Measurements from ENCODE around the gene AIG1.

DNA sequence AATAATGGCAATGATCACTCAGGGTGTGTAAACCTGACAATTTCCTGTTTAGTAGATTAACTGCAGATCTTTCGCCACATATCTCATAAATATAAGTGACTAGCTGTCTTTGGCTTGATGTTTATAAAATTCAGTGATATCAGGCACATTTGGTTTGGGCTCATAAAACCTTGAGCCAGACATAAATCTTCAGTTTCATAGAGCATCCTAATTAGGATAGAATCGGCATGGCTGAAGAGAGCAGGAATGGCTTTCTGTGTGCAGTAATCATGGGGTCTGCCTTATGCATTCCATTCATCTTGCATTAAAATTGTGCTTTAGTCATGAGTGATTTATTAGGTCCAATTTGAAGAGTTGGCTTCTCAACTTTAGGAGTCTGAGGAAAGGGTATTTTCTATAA is 27.2 kb downstream of the AIG1 start:
- TF ChIP-seq, protein P1, sequence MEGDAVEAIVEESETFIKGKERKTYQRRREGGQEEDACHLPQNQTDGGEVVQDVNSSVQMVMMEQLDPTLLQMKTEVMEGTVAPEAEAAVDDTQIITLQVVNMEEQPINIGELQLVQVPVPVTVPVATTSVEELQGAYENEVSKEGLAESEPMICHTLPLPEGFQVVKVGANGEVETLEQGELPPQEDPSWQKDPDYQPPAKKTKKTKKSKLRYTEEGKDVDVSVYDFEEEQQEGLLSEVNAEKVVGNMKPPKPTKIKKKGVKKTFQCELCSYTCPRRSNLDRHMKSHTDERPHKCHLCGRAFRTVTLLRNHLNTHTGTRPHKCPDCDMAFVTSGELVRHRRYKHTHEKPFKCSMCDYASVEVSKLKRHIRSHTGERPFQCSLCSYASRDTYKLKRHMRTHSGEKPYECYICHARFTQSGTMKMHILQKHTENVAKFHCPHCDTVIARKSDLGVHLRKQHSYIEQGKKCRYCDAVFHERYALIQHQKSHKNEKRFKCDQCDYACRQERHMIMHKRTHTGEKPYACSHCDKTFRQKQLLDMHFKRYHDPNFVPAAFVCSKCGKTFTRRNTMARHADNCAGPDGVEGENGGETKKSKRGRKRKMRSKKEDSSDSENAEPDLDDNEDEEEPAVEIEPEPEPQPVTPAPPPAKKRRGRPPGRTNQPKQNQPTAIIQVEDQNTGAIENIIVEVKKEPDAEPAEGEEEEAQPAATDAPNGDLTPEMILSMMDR (IDR thresholded peaks at IDR 0.05; ENCODE audit: borderline replicate concordance, extremely low read depth, low read length, poor library complexity, severe bottlenecking): no peak
- TF ChIP-seq EZH2 (IDR thresholded peaks at IDR 0.05; ENCODE audit: borderline replicate concordance, low read depth, low read length, severe bottlenecking): no peak
